ENCODE results near the gene NT5C3A.

NT5C3A gene

GRCh38 chr7:33062023-33062781, at the start of gene NT5C3A:
TSS of gene NT5C3A (minus strand) at chr7:33062776. CDS start at chr7:33062705, 71 bp downstream.
- H3K27me3 ChIP-seq (ENCODE audit: insufficient read depth, low read length, poor library complexity, severe bottlenecking), result no peaks in the 10 kb centered on the region
- no peaks in the 10 kb centered on the region for H3K9me2 ChIP-seq (replicated peaks; ENCODE audit: low read depth, low read length)
- H3K36me3 ChIP-seq (ENCODE audit: insufficient read depth, low read length), result no peaks in the 10 kb centered on the region
- no peaks in the 10 kb centered on the region for H3F3A ChIP-seq (ENCODE audit: low read depth)
- peaks cover 45% of the 10 kb centered on the region for H3K4me1 ChIP-seq (ENCODE audit: insufficient read depth, low read length, poor library complexity, severe bottlenecking)
- peak within 1 kb of the TSS; percentile 84 for H3K9ac ChIP-seq (ENCODE audit: low read depth, low read length, poor library complexity, severe bottlenecking)
- H3K79me2 ChIP-seq (ENCODE audit: insufficient read depth, low read length), result peaks cover 51% of the 10 kb centered on the region
- TF ChIP-seq EZH2phosphoT487 (IDR thresholded peaks at IDR 0.05; ENCODE audit: borderline replicate concordance) (no peak), CTCF (conservative IDR thresholded peaks at IDR 0.05; ENCODE audit: low read length) (no peak)
- H3K4me2 ChIP-seq (ENCODE audit: low read depth, low read length, poor library complexity, severe bottlenecking), result peak within 1 kb of the TSS; percentile 93
- peak within 1 kb of the TSS; percentile 91 for H3K4me3 ChIP-seq (ENCODE audit: low read length, poor library complexity, severe bottlenecking)
- H2AFZ ChIP-seq (ENCODE audit: low read length), result peak within 1 kb of the TSS; percentile 98
- H3K9me3 ChIP-seq (ENCODE audit: insufficient read depth, low read depth, low read length), result no peaks in the 10 kb centered on the region
- H4K20me1 ChIP-seq (ENCODE audit: insufficient read depth, low read length, poor library complexity, severe bottlenecking), result peaks cover 48% of the 10 kb centered on the region

- Histone ChIP-seq H4K20me1 (ENCODE audit: insufficient read depth, low read length, poor library complexity, severe bottlenecking) (peaks cover 19% of the 10 kb centered on the region), H3K9ac (ENCODE audit: low read depth, low read length, poor library complexity, severe bottlenecking) (no peak overlapping the region), H3K9me2 (replicated peaks; ENCODE audit: low read depth, low read length) (no peaks in the 10 kb centered on the region), H3K27me3 (ENCODE audit: insufficient read depth, low read length, poor library complexity, severe bottlenecking) (no peaks in the 10 kb centered on the region), H3K36me3 (ENCODE audit: insufficient read depth, low read length) (no peaks in the 10 kb centered on the region), H3K4me1 (ENCODE audit: insufficient read depth, low read length, poor library complexity, severe bottlenecking) (peaks cover 21% of the 10 kb centered on the region), H3K4me2 (ENCODE audit: low read depth, low read length, poor library complexity, severe bottlenecking) (no peak overlapping the region), H3K79me2 (ENCODE audit: insufficient read depth, low read length) (peaks cover 25% of the 10 kb centered on the region), H3K4me3 (ENCODE audit: low read length, poor library complexity, severe bottlenecking) (no peak overlapping the region), H3K9me3 (ENCODE audit: insufficient read depth, low read depth, low read length) (no peaks in the 10 kb centered on the region), H3F3A (ENCODE audit: low read depth) (no peaks in the 10 kb centered on the region), H2AFZ (ENCODE audit: low read length) (no peak overlapping the region)
- TF ChIP-seq CTCF (conservative IDR thresholded peaks at IDR 0.05; ENCODE audit: low read length) (no peak), EZH2phosphoT487 (IDR thresholded peaks at IDR 0.05; ENCODE audit: borderline replicate concordance) (no peak)
Observed at GRCh38 chr7:33111614-33112013, 49.0 kb upstream of the NT5C3A start.

DNA sequence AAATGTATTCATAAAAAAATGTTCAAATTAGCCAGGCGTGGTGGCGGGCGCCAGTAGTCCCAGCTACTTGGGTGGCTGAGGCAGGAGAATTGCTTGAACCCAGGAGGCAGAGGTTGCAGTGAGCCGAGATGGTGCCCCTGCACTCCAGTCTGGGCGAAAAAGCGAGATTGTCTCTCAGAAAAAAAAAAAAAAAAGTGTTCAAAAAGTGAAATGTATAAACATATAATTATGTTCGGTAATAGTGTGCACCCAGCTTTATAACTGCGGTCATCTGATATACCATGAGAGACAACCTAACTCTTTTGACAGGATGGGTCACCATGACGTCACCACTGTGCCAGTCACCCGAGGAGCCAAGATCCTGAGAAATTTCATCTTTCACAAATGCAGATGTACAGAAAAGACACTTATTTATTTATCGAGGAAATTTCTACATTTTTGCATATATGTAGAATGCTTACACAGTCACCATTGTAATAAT, 47.2 kb upstream of the NT5C3A start:
- H4K20me1 ChIP-seq (ENCODE audit: insufficient read depth, low read length, poor library complexity, severe bottlenecking), result peaks cover 34% of the 10 kb centered on the region

More for the DNA sequence above, 47.2 kb upstream of the NT5C3A start:
- no peaks in the 10 kb centered on the region for H3K9me2 ChIP-seq (replicated peaks; ENCODE audit: low read depth, low read length)
- peak overlapping the region; percentile 86 for H2AFZ ChIP-seq (ENCODE audit: low read length)
- H3K9ac ChIP-seq (ENCODE audit: low read depth, low read length, poor library complexity, severe bottlenecking), result no peak overlapping the region
- no peaks in the 10 kb centered on the region for H3K9me3 ChIP-seq (ENCODE audit: insufficient read depth, low read depth, low read length)
- peaks cover 33% of the 10 kb centered on the region for H3K4me1 ChIP-seq (ENCODE audit: insufficient read depth, low read length, poor library complexity, severe bottlenecking)
- peak overlapping the region; percentile 73 for H3K4me3 ChIP-seq (ENCODE audit: low read length, poor library complexity, severe bottlenecking)
- no peaks in the 10 kb centered on the region for H3K27me3 ChIP-seq (ENCODE audit: insufficient read depth, low read length, poor library complexity, severe bottlenecking)
- TF ChIP-seq CTCF (conservative IDR thresholded peaks at IDR 0.05; ENCODE audit: low read length) (no peak; the same call in 1 of the 2 replicates), EZH2phosphoT487 (IDR thresholded peaks at IDR 0.05; ENCODE audit: borderline replicate concordance) (no peak)
- H3K79me2 ChIP-seq (ENCODE audit: insufficient read depth, low read length), result peaks cover 42% of the 10 kb centered on the region
- H3K36me3 ChIP-seq (ENCODE audit: insufficient read depth, low read length), result no peaks in the 10 kb centered on the region
- H3F3A ChIP-seq (ENCODE audit: low read depth), result no peaks in the 10 kb centered on the region
- peak overlapping the region; percentile 76 for H3K4me2 ChIP-seq (ENCODE audit: low read depth, low read length, poor library complexity, severe bottlenecking)
